ENCODE measurements around the gene LGALS3BP.

GRCh38 chr17:78991906-78992532 is 12.3 kb upstream of the LGALS3BP start:
- no peak for TF ChIP-seq POLR2A (IDR thresholded peaks at IDR 0.05; ENCODE audit: low read depth, low read length)
- no peak for TF ChIP-seq TAF1 (IDR thresholded peaks at IDR 0.05; ENCODE audit: borderline replicate concordance, low read depth, low read length)
- no peak for TF ChIP-seq POLR2AphosphoS5 (IDR thresholded peaks at IDR 0.05; ENCODE audit: low read depth, low read length)
